ENCODE results near the gene FAM20C. TPM values are rescaled to one million over a fixed set of nuclear protein-coding genes. Genes with fewer than 3 reads are reported as not detected.

FAM20C gene
- total and polyA plus RNA-seq, 10 of the 15 experiments (the other 5 are each of a cell fraction or from before 2014, with no cell fraction given), result 0.44 TPM; not detected in 9

GRCh38 chr7:159370-160270 lies 32.8 kb upstream of the FAM20C start (continued):
- TF ChIP-seq IRF3 (IDR thresholded peaks at IDR 0.05) (no peak), POLR2AphosphoS2 (IDR thresholded peaks at IDR 0.05; ENCODE audit: low read depth, low read length) (no peak), TBL1XR1 (IDR thresholded peaks at IDR 0.05; ENCODE audit: low read depth, low read length) (no peak), MEF2B (IDR thresholded peaks at IDR 0.05; ENCODE audit: partially characterized antibody, poor library complexity, severe bottlenecking) (no peak)
- TF ChIP-seq, protein P1, sequence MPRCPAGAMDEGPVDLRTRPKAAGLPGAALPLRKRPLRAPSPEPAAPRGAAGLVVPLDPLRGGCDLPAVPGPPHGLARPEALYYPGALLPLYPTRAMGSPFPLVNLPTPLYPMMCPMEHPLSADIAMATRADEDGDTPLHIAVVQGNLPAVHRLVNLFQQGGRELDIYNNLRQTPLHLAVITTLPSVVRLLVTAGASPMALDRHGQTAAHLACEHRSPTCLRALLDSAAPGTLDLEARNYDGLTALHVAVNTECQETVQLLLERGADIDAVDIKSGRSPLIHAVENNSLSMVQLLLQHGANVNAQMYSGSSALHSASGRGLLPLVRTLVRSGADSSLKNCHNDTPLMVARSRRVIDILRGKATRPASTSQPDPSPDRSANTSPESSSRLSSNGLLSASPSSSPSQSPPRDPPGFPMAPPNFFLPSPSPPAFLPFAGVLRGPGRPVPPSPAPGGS (IDR thresholded peaks at IDR 0.05; ENCODE audit: borderline replicate concordance, insufficient read depth, low read depth, low read length, poor library complexity, severe bottlenecking), result no peak
- TF ChIP-seq, protein P2, sequence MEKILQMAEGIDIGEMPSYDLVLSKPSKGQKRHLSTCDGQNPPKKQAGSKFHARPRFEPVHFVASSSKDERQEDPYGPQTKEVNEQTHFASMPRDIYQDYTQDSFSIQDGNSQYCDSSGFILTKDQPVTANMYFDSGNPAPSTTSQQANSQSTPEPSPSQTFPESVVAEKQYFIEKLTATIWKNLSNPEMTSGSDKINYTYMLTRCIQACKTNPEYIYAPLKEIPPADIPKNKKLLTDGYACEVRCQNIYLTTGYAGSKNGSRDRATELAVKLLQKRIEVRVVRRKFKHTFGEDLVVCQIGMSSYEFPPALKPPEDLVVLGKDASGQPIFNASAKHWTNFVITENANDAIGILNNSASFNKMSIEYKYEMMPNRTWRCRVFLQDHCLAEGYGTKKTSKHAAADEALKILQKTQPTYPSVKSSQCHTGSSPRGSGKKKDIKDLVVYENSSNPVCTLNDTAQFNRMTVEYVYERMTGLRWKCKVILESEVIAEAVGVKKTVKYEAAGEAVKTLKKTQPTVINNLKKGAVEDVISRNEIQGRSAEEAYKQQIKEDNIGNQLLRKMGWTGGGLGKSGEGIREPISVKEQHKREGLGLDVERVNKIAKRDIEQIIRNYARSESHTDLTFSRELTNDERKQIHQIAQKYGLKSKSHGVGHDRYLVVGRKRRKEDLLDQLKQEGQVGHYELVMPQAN (conservative IDR thresholded peaks at IDR 0.05), result no peak
